Measurements from ENCODE around the gene KLF7.

The KLF7 gene

GRCh38 chr2:207184768-207185167 lies 19.0 kb upstream of the KLF7 start:
- Histone ChIP-seq H4K20me1 (ENCODE audit: control insufficient read depth, insufficient read depth, low read depth, low read length) (no peaks in the 10 kb centered on the region), H3K9me3 (ENCODE audit: control insufficient read depth, insufficient read depth, low read length) (no peaks in the 10 kb centered on the region), H3K27me3 (ENCODE audit: control insufficient read depth, low read length) (no peaks in the 10 kb centered on the region; the same call in 1 of the 2 replicates), H3K4me3 (ENCODE audit: low read length) (no peak overlapping the region), H3K79me2 (ENCODE audit: control insufficient read depth, low read length) (no peaks in the 10 kb centered on the region), H3K9me2 (replicated peaks; ENCODE audit: control insufficient read depth, low read length) (no peaks in the 10 kb centered on the region), H3K4me1 (ENCODE audit: control insufficient read depth, low read length) (no peaks in the 10 kb centered on the region), H3K36me3 (ENCODE audit: control insufficient read depth, low read length) (no peaks in the 10 kb centered on the region), H3K4me2 (ENCODE audit: low read length) (no peak overlapping the region), H3F3A (ENCODE audit: control insufficient read depth, insufficient read depth) (no peaks in the 10 kb centered on the region), H3K27ac (ENCODE audit: low read depth, low read length) (no peak overlapping the region)
- TF ChIP-seq CTCF (IDR thresholded peaks at IDR 0.05; ENCODE audit: low read depth, low read length, poor library complexity, severe bottlenecking) (no peak), EZH2phosphoT487 (IDR thresholded peaks at IDR 0.05; ENCODE audit: borderline replicate concordance, low read length) (no peak)

DNA sequence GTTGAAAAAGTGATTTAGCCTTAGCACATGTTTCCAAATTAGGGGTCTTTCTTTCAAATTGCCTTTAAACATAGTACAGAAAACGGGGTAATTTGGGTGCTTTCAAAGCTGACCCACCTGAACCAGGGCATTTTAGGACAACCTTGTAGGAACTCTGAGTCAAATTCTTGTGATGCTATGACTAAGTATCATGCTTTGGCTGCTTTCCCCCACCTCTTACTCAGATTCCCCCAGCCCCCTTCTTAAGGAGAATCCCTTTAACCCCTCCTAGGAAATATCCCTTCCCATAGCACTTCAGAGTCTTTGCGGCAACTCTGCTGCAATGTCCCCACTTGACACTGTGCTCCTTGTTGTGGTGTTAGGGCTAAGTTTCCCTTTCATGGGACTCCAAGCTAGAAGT lies 18.6 kb upstream of the KLF7 start:
- H3K9me3 ChIP-seq (ENCODE audit: control insufficient read depth, insufficient read depth, low read length), result no peaks in the 10 kb centered on the region
- H3K4me1 ChIP-seq (ENCODE audit: control insufficient read depth, low read length), result no peaks in the 10 kb centered on the region
- H4K20me1 ChIP-seq (ENCODE audit: control insufficient read depth, insufficient read depth, low read depth, low read length), result no peaks in the 10 kb centered on the region
- H3F3A ChIP-seq (ENCODE audit: control insufficient read depth, insufficient read depth), result no peaks in the 10 kb centered on the region
- no peak overlapping the region for H3K4me3 ChIP-seq (ENCODE audit: low read length)
- TF ChIP-seq EZH2phosphoT487 (IDR thresholded peaks at IDR 0.05; ENCODE audit: borderline replicate concordance, low read length) (no peak), CTCF (IDR thresholded peaks at IDR 0.05; ENCODE audit: low read depth, low read length, poor library complexity, severe bottlenecking) (no peak)
- no peaks in the 10 kb centered on the region for H3K79me2 ChIP-seq (ENCODE audit: control insufficient read depth, low read length)
- no peaks in the 10 kb centered on the region for H3K9me2 ChIP-seq (replicated peaks; ENCODE audit: control insufficient read depth, low read length)
- no peaks in the 10 kb centered on the region for H3K36me3 ChIP-seq (ENCODE audit: control insufficient read depth, low read length)
- H3K27ac ChIP-seq (ENCODE audit: low read depth, low read length), result no peak overlapping the region
- no peak overlapping the region for H3K4me2 ChIP-seq (ENCODE audit: low read length)
- H3K27me3 ChIP-seq (ENCODE audit: control insufficient read depth, low read length), result no peaks in the 10 kb centered on the region; the same call in 1 of the 2 replicates

GRCh38 chr2:207183506-207183905 lies 17.8 kb upstream of the KLF7 start:
- H3F3A ChIP-seq (ENCODE audit: control insufficient read depth, insufficient read depth), result no peaks in the 10 kb centered on the region
- H3K4me1 ChIP-seq (ENCODE audit: control insufficient read depth, low read length), result no peaks in the 10 kb centered on the region
- no peaks in the 10 kb centered on the region for H4K20me1 ChIP-seq (ENCODE audit: control insufficient read depth, insufficient read depth, low read depth, low read length)
- H3K27me3 ChIP-seq (ENCODE audit: control insufficient read depth, low read length), result no peaks in the 10 kb centered on the region; the same call in 1 of the 2 replicates
- no peaks in the 10 kb centered on the region for H3K36me3 ChIP-seq (ENCODE audit: control insufficient read depth, low read length)
- H3K9me3 ChIP-seq (ENCODE audit: control insufficient read depth, insufficient read depth, low read length), result no peaks in the 10 kb centered on the region
- no peaks in the 10 kb centered on the region for H3K79me2 ChIP-seq (ENCODE audit: control insufficient read depth, low read length)
- no peak overlapping the region for H3K4me3 ChIP-seq (ENCODE audit: low read length)
- H3K9me2 ChIP-seq (replicated peaks; ENCODE audit: control insufficient read depth, low read length), result no peaks in the 10 kb centered on the region
- TF ChIP-seq CTCF (IDR thresholded peaks at IDR 0.05; ENCODE audit: low read depth, low read length, poor library complexity, severe bottlenecking) (no peak), EZH2phosphoT487 (IDR thresholded peaks at IDR 0.05; ENCODE audit: borderline replicate concordance, low read length) (no peak)
- H3K4me2 ChIP-seq (ENCODE audit: low read length), result no peak overlapping the region
- H3K27ac ChIP-seq (ENCODE audit: low read depth, low read length), result no peak overlapping the region

GRCh38 chr2:207182911-207183310 lies 17.2 kb upstream of the KLF7 start:
- H3K9me3 ChIP-seq (ENCODE audit: control insufficient read depth, insufficient read depth, low read length), result no peaks in the 10 kb centered on the region
- no peak overlapping the region for H3K4me3 ChIP-seq (ENCODE audit: low read length)
- H3K36me3 ChIP-seq (ENCODE audit: control insufficient read depth, low read length), result no peaks in the 10 kb centered on the region
- no peaks in the 10 kb centered on the region for H3F3A ChIP-seq (ENCODE audit: control insufficient read depth, insufficient read depth)
- no peaks in the 10 kb centered on the region for H3K4me1 ChIP-seq (ENCODE audit: control insufficient read depth, low read length)
- H3K27me3 ChIP-seq (ENCODE audit: control insufficient read depth, low read length), result no peaks in the 10 kb centered on the region
- TF ChIP-seq EZH2phosphoT487 (IDR thresholded peaks at IDR 0.05; ENCODE audit: borderline replicate concordance, low read length) (no peak), CTCF (IDR thresholded peaks at IDR 0.05; ENCODE audit: low read depth, low read length, poor library complexity, severe bottlenecking) (no peak)
- no peaks in the 10 kb centered on the region for H4K20me1 ChIP-seq (ENCODE audit: control insufficient read depth, insufficient read depth, low read depth, low read length)
- H3K4me2 ChIP-seq (ENCODE audit: low read length), result no peak overlapping the region
- H3K27ac ChIP-seq (ENCODE audit: low read depth, low read length), result no peak overlapping the region
- H3K79me2 ChIP-seq (ENCODE audit: control insufficient read depth, low read length), result no peaks in the 10 kb centered on the region
- no peaks in the 10 kb centered on the region for H3K9me2 ChIP-seq (replicated peaks; ENCODE audit: control insufficient read depth, low read length)

Data from DOHH2 (cell line).